Hematopoietic multipotent progenitor cell treated with erythropoietin and hydrocortisone succinate and interleukin-3 and kit ligand, for 8 days (in vitro differentiated cells): ENCODE measurements around the gene GARIN1A.
"Not testable (repeated sequence)": the region's sequence is repeated elsewhere in the genome, so short reads cannot be mapped to it uniquely, and the experiment has no call there.

Experiments
- DNase-seq: peaks from one replicate; pipeline ENCODE4 v3.0.0-alpha.2; 2015

The GARIN1A gene

DNA sequence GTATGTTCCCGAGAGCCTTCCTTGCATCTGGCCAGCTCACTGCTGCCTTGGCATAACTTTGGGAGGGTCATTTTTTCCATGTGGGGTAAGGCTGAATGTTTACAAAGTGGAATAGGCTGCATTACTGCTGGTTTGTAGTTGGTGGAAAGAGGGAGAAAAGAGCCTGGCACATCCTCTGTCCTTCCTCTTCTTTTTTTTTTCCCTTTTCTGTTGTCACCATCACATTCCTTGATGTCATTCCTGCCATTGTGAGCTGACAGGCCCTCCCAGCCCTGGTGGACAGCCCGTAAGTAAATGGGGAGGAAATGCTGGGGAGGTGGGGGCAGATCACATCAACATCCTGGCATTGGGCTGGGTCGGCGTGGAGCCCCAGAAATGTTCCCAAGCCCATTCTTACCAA, at the start of gene GARIN1A:
Gene GARIN1A (plus strand): TSS at position 301 of the 400 bp plus-strand sequence. CDS start 106 bp downstream, outside the sequence.
- no peak for DNase-seq

DNA sequence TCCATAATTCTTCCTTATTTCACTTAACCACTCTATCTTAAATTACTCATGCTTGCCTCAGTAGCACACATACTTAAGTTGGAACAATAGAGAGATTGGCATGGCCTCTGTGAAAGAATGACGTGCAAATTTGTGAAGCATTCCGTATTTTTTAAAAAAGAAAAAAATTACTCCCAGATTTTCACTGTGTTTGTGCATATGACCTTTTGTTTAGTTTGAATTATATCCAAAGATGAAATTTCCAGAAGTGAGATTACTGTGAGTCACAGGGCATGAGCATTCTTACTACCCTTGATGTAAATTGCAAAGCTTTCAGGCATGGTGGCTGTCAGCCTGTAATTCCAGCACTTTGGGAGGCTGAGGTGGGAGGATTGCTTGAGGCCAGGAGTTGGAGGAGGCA, 45.0 kb upstream of the GARIN1A start:
- not testable (repeated sequence) for DNase-seq

DNA sequence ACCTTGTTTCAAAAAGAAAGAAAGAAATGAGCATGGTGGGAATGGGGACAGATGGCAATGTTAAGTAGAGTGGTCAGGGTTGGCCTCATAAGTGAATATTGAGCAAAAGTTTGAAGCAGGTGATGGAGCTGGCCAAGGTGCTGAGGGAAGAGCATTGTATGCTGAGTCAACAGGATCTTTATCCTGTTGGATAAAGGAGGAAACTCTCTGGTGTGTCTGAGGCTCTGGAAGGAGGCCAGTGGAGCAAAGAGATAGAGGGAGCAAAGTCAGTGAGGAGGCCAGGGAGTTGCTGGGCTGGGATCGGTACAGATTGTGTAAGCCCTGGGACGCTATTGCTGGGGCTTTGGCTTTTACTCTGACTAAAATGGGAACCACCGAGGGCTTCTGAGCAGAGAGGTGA, 38.2 kb upstream of the GARIN1A start:
- not testable (repeated sequence) for DNase-seq

DNA sequence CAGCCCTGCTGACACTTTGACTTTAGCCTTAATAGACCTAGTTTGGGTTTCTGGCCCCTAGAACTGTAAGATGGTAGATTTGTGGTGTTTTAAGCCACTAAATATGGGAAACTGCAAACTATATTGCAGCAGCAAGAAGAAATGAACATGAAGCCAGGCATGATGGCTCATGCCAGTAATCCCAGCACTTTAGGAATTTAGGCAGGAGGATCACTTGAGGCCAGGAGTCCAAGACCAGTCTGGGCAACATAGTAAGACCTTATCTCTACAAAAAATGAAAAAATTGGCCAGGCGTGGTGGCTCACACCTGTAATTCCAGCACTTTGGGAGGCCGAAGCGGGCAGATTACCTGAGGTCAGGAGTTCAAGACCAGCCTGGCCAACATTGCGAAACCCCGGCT, 26.9 kb upstream of the GARIN1A start:
- DNase-seq: not testable (repeated sequence)

DNA sequence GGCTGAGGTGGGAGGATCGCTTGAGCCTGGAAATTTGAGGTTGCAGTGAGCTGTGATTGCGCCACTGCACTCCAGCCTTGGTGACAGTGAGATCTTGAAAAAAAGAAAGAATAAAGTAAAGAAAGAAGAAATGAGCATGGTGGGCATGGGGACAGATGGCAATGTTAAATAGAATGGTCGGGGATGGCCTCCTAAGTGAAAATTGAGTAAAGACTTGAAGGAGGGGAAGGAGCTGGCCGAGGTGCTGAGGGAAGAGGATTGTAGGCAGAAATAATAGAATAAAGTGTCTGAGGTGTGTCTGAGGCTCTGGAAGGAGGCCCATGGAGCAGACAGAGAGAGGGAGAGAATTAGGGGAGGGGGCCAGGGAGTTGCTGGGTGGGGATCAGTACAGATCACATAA, 26.2 kb upstream of the GARIN1A start:
- DNase-seq: not testable (repeated sequence)

DNA sequence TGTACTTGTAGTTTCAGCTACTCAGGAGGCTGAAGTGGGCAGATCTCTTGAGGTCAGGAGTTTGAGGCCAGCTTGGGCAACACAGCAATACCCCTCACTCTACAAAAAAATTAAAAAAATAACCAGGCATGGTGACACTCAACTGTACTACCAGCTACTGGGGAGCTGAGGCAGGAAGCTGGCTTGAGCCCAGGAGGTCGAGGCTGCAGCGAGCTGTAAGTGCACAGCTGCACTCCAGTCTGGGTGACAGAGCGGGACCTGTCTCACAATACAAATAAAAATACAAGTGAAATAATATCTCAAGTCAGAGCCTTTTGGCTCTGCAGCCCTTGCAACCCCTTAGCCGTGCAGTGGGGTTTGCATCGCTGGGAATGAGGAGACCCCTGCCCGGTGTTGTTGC, 25.2 kb upstream of the GARIN1A start:
- not testable (repeated sequence) for DNase-seq

DNA sequence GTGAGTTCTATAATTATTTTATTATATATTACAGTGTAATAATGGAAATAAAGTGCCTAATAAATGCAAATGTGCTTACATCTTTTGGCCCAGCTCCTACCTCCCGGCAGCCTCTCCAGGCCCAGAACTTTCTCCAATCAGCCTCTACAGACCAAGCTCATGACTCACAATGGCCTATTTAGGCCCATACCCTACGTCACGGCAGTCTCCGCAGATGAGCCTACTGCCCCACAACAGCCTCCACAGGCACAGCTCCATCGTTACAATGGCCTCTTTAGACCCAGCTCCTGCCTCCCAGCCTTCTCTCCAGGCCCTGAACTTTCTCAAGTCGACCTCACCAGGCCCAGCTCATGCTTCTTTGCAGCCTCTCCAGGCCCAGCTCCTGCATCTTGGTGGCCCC, 21.0 kb upstream of the GARIN1A start:
- not testable (repeated sequence) for DNase-seq

DNA sequence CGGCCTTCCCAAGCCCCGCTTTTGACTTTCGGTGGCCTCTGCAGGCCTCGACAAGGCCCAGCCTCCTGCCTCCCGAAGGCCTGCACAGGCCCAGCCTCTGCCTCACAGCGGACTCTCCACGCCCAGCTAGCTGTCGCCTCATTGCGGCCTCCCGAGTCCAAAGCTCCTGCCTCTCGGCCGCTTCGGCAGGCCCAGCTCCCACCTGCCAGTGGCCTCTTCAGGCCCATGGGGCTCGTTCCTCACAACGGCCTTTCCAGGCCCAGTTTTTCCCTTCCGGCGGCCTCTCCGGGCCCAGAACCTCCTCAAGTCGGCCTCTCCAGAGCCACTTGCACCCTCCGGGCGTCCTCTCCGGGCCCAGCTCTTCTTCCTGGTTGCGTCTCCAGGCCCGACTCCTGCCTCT, 19.5 kb upstream of the GARIN1A start:
- DNase-seq: not testable (repeated sequence)

DNA sequence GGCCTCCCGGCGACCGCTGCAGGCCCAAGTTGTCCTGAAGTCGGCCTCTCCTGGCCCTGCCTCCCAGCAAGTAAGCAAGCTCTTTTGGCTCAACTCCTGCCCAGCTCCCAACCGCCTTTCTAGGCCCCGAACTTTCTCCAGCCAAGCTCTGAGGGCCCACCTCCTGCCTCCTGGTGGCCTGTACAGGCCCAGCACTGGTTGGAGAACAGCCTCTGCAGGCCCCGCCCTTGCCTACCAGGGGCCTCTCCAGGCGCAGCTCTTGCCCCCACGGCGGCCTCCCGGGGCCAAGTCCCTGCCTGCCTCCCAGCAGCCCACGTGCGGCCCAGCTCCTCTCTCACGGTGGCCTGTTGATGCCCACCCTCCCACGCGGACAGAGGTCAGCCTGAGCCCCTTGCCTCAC, 18.9 kb upstream of the GARIN1A start:
- DNase-seq: not testable (repeated sequence)

DNA sequence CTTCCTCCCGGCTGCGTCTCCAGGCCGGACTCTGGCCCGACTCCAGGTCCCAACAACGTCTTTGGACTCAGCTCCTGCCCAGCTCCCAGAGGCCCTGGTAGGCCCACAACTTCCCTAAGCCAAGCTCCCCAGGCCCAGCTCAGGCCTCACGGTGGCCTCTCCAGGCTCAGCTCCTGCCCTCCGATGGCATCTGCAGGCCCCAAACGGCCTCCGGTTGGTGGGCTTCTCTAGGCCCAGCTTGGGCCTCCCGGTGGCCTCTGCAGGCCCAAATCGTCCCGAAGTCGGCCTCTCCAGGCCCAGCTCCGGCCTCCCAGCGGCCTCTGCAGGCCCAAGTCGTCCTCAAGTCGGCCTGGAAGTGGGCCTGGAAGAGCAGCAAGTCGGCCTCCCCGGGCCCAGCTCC, 18.0 kb upstream of the GARIN1A start:
- not testable (repeated sequence) for DNase-seq

DNA sequence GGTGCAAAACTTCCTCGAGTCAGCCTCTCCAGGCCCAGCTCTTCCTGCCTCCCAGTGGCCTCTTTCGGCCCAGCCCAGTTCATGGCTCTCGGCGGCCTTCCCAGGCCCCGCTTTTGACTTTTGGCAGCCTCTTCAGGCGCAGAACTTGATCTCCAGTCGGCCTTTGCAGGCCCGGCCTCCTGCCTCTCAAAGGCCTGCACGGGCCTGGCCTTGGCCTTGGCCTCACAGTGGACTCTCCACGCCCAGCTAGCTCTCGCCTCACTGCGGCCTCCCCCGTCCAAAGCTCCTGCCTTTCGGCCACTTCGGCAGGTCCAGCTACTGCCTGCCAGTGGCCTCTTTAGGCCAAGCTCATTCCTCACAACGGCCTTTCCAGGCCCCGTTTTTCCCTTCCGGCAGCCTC, 17.6 kb upstream of the GARIN1A start:
- not testable (repeated sequence) for DNase-seq

DNA sequence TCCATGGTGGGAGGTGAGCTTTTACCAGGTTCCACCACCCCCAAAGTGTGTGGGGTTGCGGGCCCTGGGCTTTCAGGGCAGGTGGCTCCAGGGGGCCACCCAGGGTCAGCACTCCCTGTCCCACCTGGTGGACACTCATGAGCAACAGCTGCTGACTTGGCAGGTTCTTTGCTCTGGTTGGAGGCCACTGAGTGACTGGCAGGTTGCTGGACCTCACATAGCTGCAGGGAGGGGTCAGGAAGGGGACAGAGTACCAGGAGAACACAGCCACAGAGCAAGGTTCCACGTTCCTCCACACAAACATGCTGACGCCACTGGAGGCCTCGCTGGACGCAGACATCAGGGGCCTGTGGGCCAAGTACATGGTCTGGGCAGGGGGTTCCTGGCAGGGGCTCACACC, 13.7 kb upstream of the GARIN1A start:
- not testable (repeated sequence) for DNase-seq

DNA sequence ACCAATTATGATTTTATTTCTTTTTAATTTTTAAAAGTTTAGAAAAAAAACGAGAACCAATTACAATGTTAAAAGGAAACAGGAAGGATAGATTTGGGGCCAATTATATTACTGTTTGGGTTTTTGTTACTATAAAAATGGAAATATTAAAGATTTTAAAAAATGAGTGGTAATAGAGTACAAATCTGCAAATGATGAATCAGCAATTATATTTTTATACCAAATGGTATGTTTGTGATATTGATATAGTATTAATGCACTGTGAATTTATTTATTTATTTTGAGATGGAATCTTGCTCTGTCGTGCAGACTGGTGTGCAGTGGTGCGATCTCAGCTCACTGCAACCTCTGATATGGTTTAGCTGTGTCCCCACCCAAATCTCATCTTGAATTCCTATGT, 11.5 kb upstream of the GARIN1A start:
- DNase-seq: no peak

DNA sequence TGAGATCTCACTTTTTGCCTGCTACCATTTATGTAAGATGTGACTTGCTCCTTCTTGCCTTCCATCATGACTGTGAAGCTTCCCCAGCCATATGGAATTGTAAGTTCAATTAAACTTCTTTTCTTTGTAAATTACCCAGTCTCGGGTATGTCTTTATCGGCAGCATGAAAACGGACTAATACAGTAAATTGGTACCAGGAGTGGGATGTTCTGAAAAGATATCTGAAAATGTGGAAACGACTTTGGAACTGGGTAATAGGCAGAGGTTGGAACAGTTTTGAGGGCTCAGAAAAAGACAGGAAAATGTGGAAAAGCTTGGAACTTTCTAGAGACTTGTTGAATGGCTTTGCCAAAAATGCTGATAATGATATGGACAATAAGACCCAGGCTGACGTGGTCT, 10.6 kb upstream of the GARIN1A start:
- no peak for DNase-seq

DNA sequence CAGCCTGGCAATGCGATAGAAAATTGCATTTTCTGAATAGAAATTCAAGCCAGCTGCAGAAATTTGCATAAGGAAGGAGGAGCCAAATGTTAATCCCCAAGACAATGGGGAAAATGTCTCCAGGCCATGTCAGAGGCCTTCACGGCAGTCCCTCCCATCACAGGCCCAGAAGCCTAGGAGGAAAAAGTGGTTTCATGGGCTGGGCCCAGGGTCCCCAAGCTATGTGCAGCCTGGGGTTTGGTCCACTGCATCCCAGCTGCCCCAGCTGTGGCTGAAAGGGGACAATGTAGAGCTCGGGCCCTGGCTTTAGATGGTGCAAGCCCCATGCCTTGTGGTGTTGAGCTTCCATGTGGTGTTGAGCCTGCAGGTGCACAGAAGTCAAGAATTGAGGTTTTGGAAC, 10.0 kb upstream of the GARIN1A start:
- no peak for DNase-seq

DNA sequence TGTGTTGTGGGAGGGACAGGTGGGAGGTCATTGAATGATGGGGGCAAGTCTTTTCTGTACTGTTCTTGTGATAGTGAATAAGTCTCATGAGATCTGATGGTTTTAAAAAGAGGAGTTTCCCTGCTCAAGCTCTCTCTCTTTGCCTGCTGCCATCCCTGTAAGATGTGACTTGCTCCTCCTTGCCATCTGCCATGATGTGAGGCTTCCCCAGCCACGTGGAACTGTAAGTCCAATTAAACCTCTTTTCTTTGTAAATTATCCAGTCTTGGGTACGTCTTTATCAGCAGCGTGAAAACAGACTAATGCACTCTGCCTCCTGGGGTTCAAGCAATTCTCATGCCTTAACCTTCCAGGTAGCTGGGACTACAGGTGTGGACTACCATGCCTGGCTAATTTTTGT, 8.9 kb upstream of the GARIN1A start:
- not testable (repeated sequence) for DNase-seq

DNA sequence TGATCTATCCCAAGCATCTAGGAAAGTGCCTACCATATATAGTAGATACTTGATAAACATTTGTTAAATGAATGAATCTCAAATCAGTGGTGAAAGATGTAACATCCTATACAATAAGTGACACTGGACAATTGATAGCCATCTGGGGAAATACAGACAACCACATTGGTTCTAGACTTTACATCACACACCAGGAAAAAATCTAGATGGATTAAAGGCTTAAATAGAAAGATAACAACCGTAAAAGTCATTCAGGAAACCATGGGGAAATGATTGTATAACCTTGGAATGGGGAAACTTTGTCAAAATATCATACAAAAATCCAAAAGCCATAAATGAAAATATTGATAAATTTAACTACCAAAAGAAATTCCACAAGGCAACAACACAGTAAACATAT, 7.0 kb upstream of the GARIN1A start:
- DNase-seq: no peak

DNA sequence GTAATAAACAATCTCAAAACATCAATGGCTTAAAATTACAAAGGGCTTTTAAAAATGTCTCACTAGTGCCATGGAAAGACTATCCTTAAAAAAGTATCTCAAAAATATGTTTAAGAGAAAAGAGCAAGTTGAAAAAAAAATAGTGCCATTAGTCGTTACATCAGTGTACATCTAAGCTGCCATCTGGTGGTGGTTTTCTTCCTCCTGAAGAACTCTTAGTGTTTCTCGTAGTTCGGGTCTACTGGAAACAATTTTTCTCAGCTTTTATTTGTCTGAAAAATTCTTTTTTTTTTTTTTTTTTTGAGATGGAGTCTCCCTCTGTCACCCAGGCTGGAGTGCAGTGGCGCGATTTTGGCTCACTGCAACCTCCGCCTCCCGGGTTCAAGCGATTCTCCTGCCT, 5.9 kb upstream of the GARIN1A start:
- peak; percentile 36 for DNase-seq

DNA sequence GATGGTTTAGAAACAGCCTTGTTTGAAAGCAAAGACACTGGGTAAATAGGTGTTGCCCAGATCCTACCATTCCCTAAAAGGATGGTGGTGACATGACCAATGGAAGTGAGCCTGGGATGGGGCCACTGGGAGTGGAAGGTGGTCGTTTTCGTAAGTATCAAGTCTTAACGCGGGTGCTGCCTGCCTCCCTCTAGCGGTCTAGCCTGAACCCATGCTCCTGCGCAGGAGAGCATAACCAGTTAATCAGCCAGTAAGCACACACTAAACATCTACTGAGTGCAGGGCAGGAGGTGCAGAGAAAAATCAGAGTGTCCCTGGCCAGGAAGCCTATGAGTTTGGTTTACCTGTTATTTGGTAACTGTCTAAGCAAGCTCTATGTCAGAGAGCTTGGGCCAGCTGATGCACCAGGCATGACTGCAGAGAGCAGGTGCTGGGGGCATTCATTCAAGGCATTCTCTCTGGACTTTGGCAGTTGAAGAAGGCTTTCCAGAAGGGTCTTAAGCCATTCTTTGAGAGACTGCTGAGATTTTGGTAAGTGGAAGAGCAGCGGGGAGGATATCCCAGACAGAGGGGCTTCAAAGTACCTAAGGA, 930 bp downstream of the GARIN1A start:
- DNase-seq: peak; percentile 15

DNA sequence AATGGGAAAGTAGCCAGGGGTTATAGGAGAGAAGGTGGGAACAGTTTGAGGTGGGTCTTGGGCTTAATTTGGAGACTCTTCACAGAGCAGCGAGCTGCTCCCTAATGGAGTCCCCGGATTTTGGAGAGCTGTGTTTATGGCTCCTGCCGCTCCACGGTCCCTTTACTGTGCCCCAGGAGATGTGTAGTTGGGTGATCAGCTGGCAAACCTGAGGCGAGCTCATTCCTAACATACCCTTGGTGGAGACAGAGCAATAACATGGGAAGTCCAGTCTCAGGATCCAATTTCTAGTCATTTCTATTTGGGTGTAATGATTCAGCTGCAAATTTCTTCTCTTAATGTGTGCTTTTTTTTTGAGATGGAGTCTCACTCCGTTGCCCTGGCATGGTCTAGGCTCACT, 1.5 kb downstream of the GARIN1A start:
- DNase-seq: no peak

DNA sequence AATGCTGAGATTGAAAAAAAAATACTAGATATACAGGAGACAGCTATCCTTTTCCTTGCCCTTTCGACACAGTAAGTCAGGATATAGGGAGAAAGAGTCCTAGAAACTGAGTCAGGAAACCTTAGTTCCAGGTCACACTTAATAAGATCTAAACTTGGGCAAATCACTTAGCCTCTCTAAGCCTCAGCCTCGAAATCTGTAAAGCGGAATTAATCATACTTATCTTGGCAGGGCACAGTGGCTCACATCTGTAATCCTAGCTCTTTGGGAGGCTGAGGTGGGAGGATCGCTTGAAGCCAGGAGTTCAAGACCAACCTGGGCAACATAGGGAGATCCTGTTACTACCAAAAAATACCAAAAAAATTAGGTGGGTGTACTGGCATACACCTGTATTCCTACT, 4.6 kb downstream of the GARIN1A start:
- no peak for DNase-seq

DNA sequence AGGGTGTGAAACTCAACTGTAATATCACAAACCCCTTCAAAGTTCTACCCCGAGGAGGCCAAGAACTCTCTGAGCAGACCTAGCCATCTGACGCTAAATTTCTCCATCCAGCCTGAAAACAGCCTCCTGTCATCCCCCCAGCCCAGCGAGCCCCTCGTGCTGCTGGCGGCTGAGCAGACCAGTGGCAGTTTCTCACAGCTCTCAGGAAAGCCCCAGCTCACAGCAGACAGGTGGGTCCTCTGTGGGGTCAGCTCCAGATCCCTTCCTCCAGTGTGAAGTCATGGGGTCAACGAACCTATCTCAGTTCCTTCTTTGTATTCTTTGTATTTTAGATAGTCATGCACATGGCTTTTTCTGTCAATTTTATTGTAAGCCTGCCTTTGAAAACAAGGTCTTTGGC, 7.8 kb downstream of the GARIN1A start:
- no peak for DNase-seq

DNA sequence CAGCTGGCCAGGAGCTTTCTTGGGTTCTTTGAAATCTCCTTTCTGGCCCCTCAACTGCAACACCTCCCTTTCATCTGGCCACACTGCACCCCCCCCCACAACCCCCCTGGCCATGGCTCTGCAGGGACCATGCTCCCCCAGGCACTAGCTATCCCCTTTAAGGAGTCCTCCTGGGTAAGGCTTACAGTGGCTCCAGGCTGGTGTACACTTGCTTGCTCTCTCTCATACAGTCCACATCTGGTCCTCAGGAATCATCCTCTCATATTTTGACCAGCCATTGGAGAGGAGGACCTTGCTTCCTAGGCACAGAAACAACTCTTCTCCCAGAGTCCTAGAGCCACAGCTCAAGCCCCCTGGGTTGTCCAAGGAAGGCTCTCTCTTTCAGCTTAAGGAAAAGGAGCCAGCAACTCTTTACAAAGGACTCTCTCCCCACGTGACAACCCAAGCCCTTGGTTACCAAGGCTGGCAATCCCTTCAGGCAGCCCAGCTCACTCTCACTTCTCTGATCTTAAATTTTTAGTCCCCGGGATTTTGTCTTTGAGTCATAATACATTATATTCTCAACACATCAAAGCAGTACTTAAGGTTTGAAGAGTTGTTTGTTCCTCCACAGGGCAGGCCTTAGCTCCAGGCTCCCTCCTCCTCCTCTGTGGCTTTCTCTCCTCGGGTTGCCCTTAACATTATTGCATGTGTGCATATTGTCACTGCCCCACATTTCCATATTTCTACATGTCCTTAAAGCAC, 9.9 kb downstream of the GARIN1A start:
- DNase-seq: no peak

DNA sequence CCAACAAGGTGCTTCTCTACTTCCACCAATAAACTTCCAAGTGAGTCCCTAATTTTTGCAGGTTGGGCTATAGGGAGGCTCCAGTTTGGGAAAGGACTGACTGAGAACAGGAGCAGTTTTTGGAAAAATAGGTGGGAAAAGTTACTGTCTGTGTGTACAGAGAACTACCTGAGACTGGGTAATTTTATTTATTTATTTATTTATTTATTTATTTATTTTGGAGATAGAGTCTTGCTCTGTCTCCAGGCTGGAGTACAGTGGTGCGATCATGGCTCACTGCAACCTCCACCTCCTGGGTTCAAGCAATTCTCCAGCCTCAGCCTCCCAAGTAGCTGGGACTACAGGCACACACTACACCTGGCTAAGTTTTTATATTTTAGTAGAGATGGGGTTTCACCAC, 11.2 kb downstream of the GARIN1A start:
- DNase-seq: not testable (repeated sequence)

DNA sequence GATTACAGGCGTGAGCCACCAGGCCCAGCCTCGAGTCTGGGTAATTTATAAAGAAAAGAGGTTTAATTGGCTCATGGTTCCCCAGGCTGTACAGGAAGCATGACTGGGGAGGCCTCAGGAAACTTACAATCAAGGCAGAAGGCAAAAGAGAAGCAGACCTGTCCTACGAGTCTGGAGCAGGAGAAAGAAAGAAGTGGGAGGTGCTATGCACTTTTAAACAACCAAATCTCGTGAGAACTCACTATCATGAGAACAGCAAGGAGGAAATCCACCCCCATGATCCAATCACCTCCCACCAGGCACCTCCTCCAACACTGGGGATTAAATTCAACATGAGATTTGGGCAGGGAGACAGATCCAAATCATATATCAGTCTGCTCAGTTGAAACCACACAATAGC, 11.6 kb downstream of the GARIN1A start:
- not testable (repeated sequence) for DNase-seq
